ENCODE measurements around the gene SCMH1. TPM values are rescaled to one million over a fixed set of nuclear protein-coding genes. Genes with fewer than 3 reads are reported as not detected.

SCMH1 gene
- total and polyA plus RNA-seq, 2 experiments from 2014 or later, result 48.1 to 52.3 TPM

GRCh38 chr1:41093826-41094225 is 148.3 kb downstream of the SCMH1 start:
- WGBS (ENCODE audit: low lambda C conversion rate, missing lambda C conversion rate), result 82% methylated on average over 5 of the region's 5 CpGs
- Histone ChIP-seq H4K20me1 (ENCODE audit: insufficient read depth, poor library complexity, severe bottlenecking) (no peaks in the 10 kb centered on the region), H3K4me1 (ENCODE audit: insufficient read depth) (no peaks in the 10 kb centered on the region), H3K36me3 (replicated peaks; ENCODE audit: insufficient read depth, low read depth) (no peaks in the 10 kb centered on the region), H3K4me3 (no peak overlapping the region), H3K4me2 (no peak overlapping the region), H3K9me3 (ENCODE audit: low read depth) (no peaks in the 10 kb centered on the region), H3K79me2 (no peaks in the 10 kb centered on the region), H2AFZ (no peak overlapping the region), H3K27ac (no peak overlapping the region), H3K27me3 (no peaks in the 10 kb centered on the region), H3K9me2 (replicated peaks; ENCODE audit: insufficient read depth) (no peaks in the 10 kb centered on the region)
- TF ChIP-seq EZH2 (IDR thresholded peaks at IDR 0.05; ENCODE audit: borderline replicate concordance), result no peak
- no peak for TF ChIP-seq EZH2phosphoT487 (IDR thresholded peaks at IDR 0.05; ENCODE audit: low read depth, severe bottlenecking, unreplicated experiment)
- no peak for TF ChIP-seq CTCF (IDR thresholded peaks at IDR 0.05; ENCODE audit: poor library complexity)
- DNase-seq (ENCODE audit: low spot score), result no peak

- Histone ChIP-seq H3K27ac (no peak overlapping the region), H3K4me1 (ENCODE audit: insufficient read depth) (no peaks in the 10 kb centered on the region), H3K4me2 (no peak overlapping the region), H3K9me2 (replicated peaks; ENCODE audit: insufficient read depth) (no peaks in the 10 kb centered on the region), H3K4me3 (no peak overlapping the region), H3K36me3 (replicated peaks; ENCODE audit: insufficient read depth, low read depth) (no peaks in the 10 kb centered on the region), H2AFZ (no peak overlapping the region), H4K20me1 (ENCODE audit: insufficient read depth, poor library complexity, severe bottlenecking) (no peaks in the 10 kb centered on the region), H3K9me3 (ENCODE audit: low read depth) (no peaks in the 10 kb centered on the region), H3K79me2 (no peaks in the 10 kb centered on the region), H3K27me3 (no peaks in the 10 kb centered on the region)
- TF ChIP-seq EZH2phosphoT487 (IDR thresholded peaks at IDR 0.05; ENCODE audit: low read depth, severe bottlenecking, unreplicated experiment), result no peak
- TF ChIP-seq EZH2 (IDR thresholded peaks at IDR 0.05; ENCODE audit: borderline replicate concordance), result no peak
- no peak for TF ChIP-seq CTCF (IDR thresholded peaks at IDR 0.05; ENCODE audit: poor library complexity)
- DNase-seq (ENCODE audit: low spot score), result no peak
Observed at GRCh38 chr1:41086921-41087320, 155.2 kb downstream of the SCMH1 start.

GRCh38 chr1:41078616-41079015 is 163.5 kb downstream of the SCMH1 start:
- WGBS (ENCODE audit: low lambda C conversion rate, missing lambda C conversion rate), result 95% methylated on average over 2 of the region's 2 CpGs
- H3K79me2 ChIP-seq, result no peaks in the 10 kb centered on the region
- TF ChIP-seq CTCF (IDR thresholded peaks at IDR 0.05; ENCODE audit: poor library complexity) (no peak), EZH2 (IDR thresholded peaks at IDR 0.05; ENCODE audit: borderline replicate concordance) (no peak), EZH2phosphoT487 (IDR thresholded peaks at IDR 0.05; ENCODE audit: low read depth, severe bottlenecking, unreplicated experiment) (no peak)
- H3K27me3 ChIP-seq, result no peaks in the 10 kb centered on the region
- H3K27ac ChIP-seq, result no peak overlapping the region
- H3K4me3 ChIP-seq, result no peak overlapping the region
- no peaks in the 10 kb centered on the region for H3K9me2 ChIP-seq (replicated peaks; ENCODE audit: insufficient read depth)
- no peaks in the 10 kb centered on the region for H3K4me1 ChIP-seq (ENCODE audit: insufficient read depth)
- H3K4me2 ChIP-seq, result no peak overlapping the region
- DNase-seq (ENCODE audit: low spot score), result no peak
- H4K20me1 ChIP-seq (ENCODE audit: insufficient read depth, poor library complexity, severe bottlenecking), result no peaks in the 10 kb centered on the region
- no peak overlapping the region for H2AFZ ChIP-seq
- no peaks in the 10 kb centered on the region for H3K9me3 ChIP-seq (ENCODE audit: low read depth)
- no peaks in the 10 kb centered on the region for H3K36me3 ChIP-seq (replicated peaks; ENCODE audit: insufficient read depth, low read depth)

GRCh38 chr1:41078193-41078592 is 163.9 kb downstream of the SCMH1 start:
- no peaks in the 10 kb centered on the region for H3K4me1 ChIP-seq (ENCODE audit: insufficient read depth)
- no peak for TF ChIP-seq EZH2phosphoT487 (IDR thresholded peaks at IDR 0.05; ENCODE audit: low read depth, severe bottlenecking, unreplicated experiment)
- TF ChIP-seq CTCF (IDR thresholded peaks at IDR 0.05; ENCODE audit: poor library complexity), result no peak
- no peak for TF ChIP-seq EZH2 (IDR thresholded peaks at IDR 0.05; ENCODE audit: borderline replicate concordance)
- no peaks in the 10 kb centered on the region for H4K20me1 ChIP-seq (ENCODE audit: insufficient read depth, poor library complexity, severe bottlenecking)
- no peak overlapping the region for H3K4me3 ChIP-seq
- no peaks in the 10 kb centered on the region for H3K36me3 ChIP-seq (replicated peaks; ENCODE audit: insufficient read depth, low read depth)
- H3K27ac ChIP-seq, result no peak overlapping the region
- no peaks in the 10 kb centered on the region for H3K27me3 ChIP-seq
- H3K79me2 ChIP-seq, result no peaks in the 10 kb centered on the region
- no peaks in the 10 kb centered on the region for H3K9me3 ChIP-seq (ENCODE audit: low read depth)
- no peak overlapping the region for H3K4me2 ChIP-seq
- no peak overlapping the region for H2AFZ ChIP-seq
- DNase-seq (ENCODE audit: low spot score), result no peak
- WGBS (ENCODE audit: low lambda C conversion rate, missing lambda C conversion rate), result 98% methylated on average over 3 of the region's 3 CpGs
- H3K9me2 ChIP-seq (replicated peaks; ENCODE audit: insufficient read depth), result no peaks in the 10 kb centered on the region

Data from hepatocyte (in vitro differentiated cells).